Glutamatergic neuron (in vitro differentiated cells): ENCODE results near the gene ARL10. TPM values are rescaled to one million over a fixed set of nuclear protein-coding genes. Genes with fewer than 3 reads are reported as not detected.

ENCODE experiments used
- DNase-seq: peaks from one replicate; pipeline ENCODE4 v3.0.0; 2022
- H3K27ac Mint-ChIP-seq: one replicate; pipeline ENCODE4 v1.8.0; 2020; ENCODE audit warnings: mild to moderate bottlenecking, mixed read lengths, inconsistent platforms; ENCODE audit not compliant: unreplicated experiment
- H3K27me3 Mint-ChIP-seq: one replicate; pipeline ENCODE4 v1.8.0; 2020; ENCODE audit warnings: mild to moderate bottlenecking, moderate library complexity, mixed read lengths, inconsistent platforms; ENCODE audit not compliant: unreplicated experiment
- H3K36me3 Mint-ChIP-seq: one replicate; pipeline ENCODE4 v1.8.0; 2020; ENCODE audit warnings: mild to moderate bottlenecking, mixed read lengths, inconsistent platforms; ENCODE audit not compliant: unreplicated experiment
- H3K4me1 Mint-ChIP-seq: one replicate; pipeline ENCODE4 v1.8.0; 2020; ENCODE audit warnings: mild to moderate bottlenecking, low read depth, mixed read lengths, inconsistent platforms; ENCODE audit not compliant: unreplicated experiment
- H3K4me3 Mint-ChIP-seq: one replicate; pipeline ENCODE4 v1.8.0; 2020; ENCODE audit warnings: mild to moderate bottlenecking, mixed read lengths, inconsistent platforms; ENCODE audit not compliant: unreplicated experiment
- H3K9me3 Mint-ChIP-seq: one replicate; pipeline ENCODE4 v1.8.0; 2020; ENCODE audit warnings: mild to moderate bottlenecking, moderate library complexity, mixed read lengths, inconsistent platforms; ENCODE audit not compliant: unreplicated experiment
- CTCF ChIP-seq: fragments of 200-600 bp; sonication (generic); IDR thresholded peaks from one replicate; pipeline ENCODE4 v1.5.0; 2021; ENCODE audit not compliant: partially characterized antibody, unreplicated experiment
- long read RNA-seq: library from polyadenylated mRNA; unstranded; transcript quantifications from one replicate; pipeline ENCODE4 v2.0.0, GENCODE V29; 2020; ENCODE audit not compliant: unreplicated experiment
- total RNA-seq: library from RNA; stranded (reverse); fragmentation: NEBNext Ultra II Directional; extraction: Animal tissue kit (Norgen Biotek cat#: 25700); gene quantifications from one replicate; pipeline ENCODE4 v1.2.1, GENCODE V29; 2021; ENCODE audit not compliant: unreplicated experiment

ARL10 gene
- 34.7 TPM for total RNA-seq
- long read RNA-seq, full-length matches to known transcripts = 1 of 3 reads
- long read RNA-seq, partial matches to known transcripts = 1 of 3 reads
- long read RNA-seq, other reads (novel, unspliced or antisense) = 1 of 3 reads

- peak; percentile 74 for DNase-seq
- TF ChIP-seq CTCF = no peak
- Mint-ChIP-seq H3K36me3 (peaks cover 8% of the 10 kb centered on the region), H3K27me3 (peaks cover 13% of the 10 kb centered on the region), H3K4me1 (peaks cover 11% of the 10 kb centered on the region), H3K27ac (peak within 1 kb of the TSS; percentile 48), H3K9me3 (peaks cover 9% of the 10 kb centered on the region), H3K4me3 (peak within 1 kb of the TSS; percentile 77)
Observed at GRCh38 chr5:176365351-176366231, at the start of gene ARL10. ARL10 (plus strand) TSS chr5:176365487; CDS start chr5:176365564, 77 bp downstream.

- no peak overlapping the region for H3K27ac Mint-ChIP-seq
- no peaks in the 10 kb centered on the region for H3K27me3 Mint-ChIP-seq
- peaks cover 4% of the 10 kb centered on the region for H3K36me3 Mint-ChIP-seq
- no peak overlapping the region for H3K4me3 Mint-ChIP-seq
- no peaks in the 10 kb centered on the region for H3K4me1 Mint-ChIP-seq
- TF ChIP-seq CTCF = no peak
- no peaks in the 10 kb centered on the region for H3K9me3 Mint-ChIP-seq
- DNase-seq = no peak
Observed at GRCh38 chr5:176317534-176318374, 47.5 kb upstream of the ARL10 start.

GRCh38 chr5:176319827-176320554 lies 45.3 kb upstream of the ARL10 start:
- TF ChIP-seq CTCF = peak; percentile 38
- Mint-ChIP-seq H3K36me3 (peaks cover 4% of the 10 kb centered on the region), H3K27ac (no peak overlapping the region), H3K9me3 (no peaks in the 10 kb centered on the region), H3K4me3 (no peak overlapping the region), H3K4me1 (no peaks in the 10 kb centered on the region), H3K27me3 (no peaks in the 10 kb centered on the region)
- DNase-seq = no peak

GRCh38 chr5:176320577-176320976 lies 44.7 kb upstream of the ARL10 start:
- Mint-ChIP-seq H3K27me3 (no peaks in the 10 kb centered on the region), H3K4me1 (no peaks in the 10 kb centered on the region), H3K9me3 (no peaks in the 10 kb centered on the region), H3K4me3 (no peak overlapping the region), H3K36me3 (no peaks in the 10 kb centered on the region), H3K27ac (no peak overlapping the region)
- TF ChIP-seq CTCF = no peak
- DNase-seq = no peak
